Measurements from ENCODE around the gene UCN2.
A peak's percentile ranks its signal among the peaks of the same experiment; 100 is the strongest.

The UCN2 gene

GRCh38 chr3:48563382-48563918 lies at the start of gene UCN2:
TSS of gene UCN2 (minus strand) at chr3:48563781. CDS start at chr3:48563124, 657 bp downstream.
- DNase-seq (ENCODE audit: low spot score), result no peak

GRCh38 chr3:48612309-48612708 lies 48.7 kb upstream of the UCN2 start:
- no peak for DNase-seq (ENCODE audit: low spot score)

GRCh38 chr3:48609088-48610005 lies 45.8 kb upstream of the UCN2 start, which contains the start of gene UQCRC1:
TSS of gene UQCRC1 (minus strand) at chr3:48609646. CDS start at chr3:48609620, 26 bp downstream.
- peak; percentile 96 for DNase-seq (ENCODE audit: low spot score)

- DNase-seq (ENCODE audit: low spot score), result no peak
Measured at GRCh38 chr3:48607519-48607918, 43.9 kb upstream of the UCN2 start.

- DNase-seq (ENCODE audit: low spot score), result no peak
Measured at GRCh38 chr3:48601622-48601994, 38.0 kb upstream of the UCN2 start.

GRCh38 chr3:48600711-48601621 lies 37.4 kb upstream of the UCN2 start:
- DNase-seq (ENCODE audit: low spot score), result no peak

GRCh38 chr3:48599509-48600285 lies 36.1 kb upstream of the UCN2 start:
- no peak for DNase-seq (ENCODE audit: low spot score)

- DNase-seq (ENCODE audit: low spot score), result no peak
Measured at GRCh38 chr3:48599077-48599501, 35.5 kb upstream of the UCN2 start.

GRCh38 chr3:48598323-48599076 lies 34.9 kb upstream of the UCN2 start:
- no peak for DNase-seq (ENCODE audit: low spot score)

- DNase-seq (ENCODE audit: low spot score), result no peak
Measured at GRCh38 chr3:48597408-48597800, 33.8 kb upstream of the UCN2 start.

GRCh38 chr3:48596676-48597407 lies 33.3 kb upstream of the UCN2 start:
- no peak for DNase-seq (ENCODE audit: low spot score)

- DNase-seq (ENCODE audit: low spot score), result no peak
Measured at GRCh38 chr3:48596157-48596556, 32.6 kb upstream of the UCN2 start.

GRCh38 chr3:48595526-48596121 lies 32.0 kb upstream of the UCN2 start:
- DNase-seq (ENCODE audit: low spot score), result no peak

GRCh38 chr3:48595075-48595525 lies 31.5 kb upstream of the UCN2 start, which contains the start of gene COL7A1:
TSS of gene COL7A1 (minus strand) at chr3:48595329. CDS start at chr3:48595159, 170 bp downstream.
- DNase-seq (ENCODE audit: low spot score), result no peak

GRCh38 chr3:48594417-48595049 lies 31.0 kb upstream of the UCN2 start:
- DNase-seq (ENCODE audit: low spot score), result no peak

- no peak for DNase-seq (ENCODE audit: low spot score)
Measured at GRCh38 chr3:48593337-48593736, 29.8 kb upstream of the UCN2 start.

GRCh38 chr3:48592519-48593087 lies 29.0 kb upstream of the UCN2 start:
- DNase-seq (ENCODE audit: low spot score), result no peak

- no peak for DNase-seq (ENCODE audit: low spot score)
Measured at GRCh38 chr3:48591886-48592518, 28.4 kb upstream of the UCN2 start.
